Measurements from ENCODE around the gene ZNF217. TPM values are rescaled to one million over a fixed set of nuclear protein-coding genes. Genes with fewer than 3 reads are reported as not detected.

Gene ZNF217
- total RNA-seq, 4 donors from 2014 or later, result 18.0 to 42.8 (median 27.8) TPM

- Histone ChIP-seq H3K36me3 (peaks cover 15 to 17% of the 10 kb centered on the region in 2 donors), H3K4me1 (peaks cover 23 to 73% of the 10 kb centered on the region in 2 donors), H3K27me3 (no peaks in the 10 kb centered on the region), H3K27ac (peak overlapping the region; percentile 3 to 82 (median 65)), H3K4me3 (replicated peaks in 1 of 3) (no peak overlapping the region), H3K9me3 (no peaks in the 10 kb centered on the region)
- 45 to 54% methylated on average over 13 of the region's 13 CpGs for WGBS, 2 donors
- intact Hi-C loops (cut with DNase I), result no loop called here
- TF ChIP-seq CTCF (IDR thresholded peaks at IDR 0.05) (no peak), POLR2A (IDR thresholded peaks at IDR 0.05) (peak in 1 of 2 donors; percentile 32)
- DNase-seq, result peak; percentile 37 to 41
These were observed 10.9 kb downstream of the ZNF217 start for GRCh38 chr20:53582574-53583351.

GRCh38 chr20:53582251-53582570 lies 11.4 kb downstream of the ZNF217 start:
- peak overlapping the region in 2 of 3 donors; percentile 59 to 89 for H3K27ac ChIP-seq

GRCh38 chr20:53581444-53582250 lies 12.0 kb downstream of the ZNF217 start:
- Histone ChIP-seq H3K4me3 (replicated peaks in 1 of 3) (no peak overlapping the region), H3K4me1 (peaks cover 23 to 70% of the 10 kb centered on the region in 2 donors), H3K27ac (peak overlapping the region in 2 of 3 donors; percentile 59 to 89), H3K9me3 (no peaks in the 10 kb centered on the region), H3K36me3 (peaks cover 19 to 22% of the 10 kb centered on the region in 2 donors), H3K27me3 (no peaks in the 10 kb centered on the region)
- no peak for DNase-seq
- intact Hi-C loops (cut with DNase I), result no loop called here
- no peak for TF ChIP-seq POLR2A (IDR thresholded peaks at IDR 0.05)
- no peak for TF ChIP-seq CTCF (IDR thresholded peaks at IDR 0.05)
- WGBS, 2 donors, result 89 to 90% methylated on average over 30 to 44 of the region's 44 CpGs

More at GRCh38 chr20:53582251-53582570, 11.4 kb downstream of the ZNF217 start:
- TF ChIP-seq CTCF (IDR thresholded peaks at IDR 0.05), result no peak
- no peak for TF ChIP-seq POLR2A (IDR thresholded peaks at IDR 0.05)
- Histone ChIP-seq H3K36me3 (peaks cover 15 to 17% of the 10 kb centered on the region in 2 donors), H3K4me1 (peaks cover 23 to 73% of the 10 kb centered on the region in 2 donors), H3K27me3 (no peaks in the 10 kb centered on the region), H3K4me3 (replicated peaks in 1 of 3) (no peak overlapping the region), H3K9me3 (no peaks in the 10 kb centered on the region)
- 87 to 90% methylated on average over 9 of the region's 9 CpGs for WGBS, 2 donors
- intact Hi-C loops (cut with DNase I), result no loop called here
- DNase-seq, result no peak

- TF ChIP-seq POLR2A (IDR thresholded peaks at IDR 0.05) (no peak), CTCF (IDR thresholded peaks at IDR 0.05) (no peak)
- WGBS, 2 donors, result 69 to 79% methylated on average over 7 of the region's 7 CpGs
- Histone ChIP-seq H3K27ac (peak overlapping the region; percentile 69 to 89 (median 72)), H3K4me3 (replicated peaks in 1 of 3) (no peak overlapping the region), H3K9me3 (no peaks in the 10 kb centered on the region), H3K4me1 (peaks cover 19 to 59% of the 10 kb centered on the region in 2 donors), H3K36me3 (peaks cover 30 to 33% of the 10 kb centered on the region in 2 donors), H3K27me3 (no peaks in the 10 kb centered on the region)
- intact Hi-C loops (cut with DNase I), result no loop called here
- DNase-seq, result no peak
These were observed 13.1 kb downstream of the ZNF217 start for GRCh38 chr20:53580376-53581111.

All from thyroid gland (tissue), 4 donors.